Kidney (tissue), 14 donors: ENCODE measurements around the gene CHD9NB. TPM values are rescaled to one million over a fixed set of nuclear protein-coding genes. Genes with fewer than 3 reads are reported as not detected.

Source experiments
- DNase-seq, 5 donors: peaks; one replicate each; pipeline ENCODE4 v3.0.0-alpha.2; 2013 to 2020
- FAIRE-seq: peaks from 2 replicates; lab custom pipeline; 2012; peaks lifted over from hg19 to GRCh38; lab: Jason Lieb, UNC
- H3K27ac ChIP-seq, 2 donors: one replicate each; pipeline ENCODE4 v1.7.0; 2013; ENCODE audit warnings: low read depth in 2 of 2, low read length in 2 of 2, inconsistent platforms in 1 of 2
- H3K27me3 ChIP-seq: one replicate; pipeline ENCODE4 v1.7.1; 2013; ENCODE audit warnings: low read length, inconsistent platforms; ENCODE audit not compliant: control insufficient read depth, insufficient read depth
- H3K36me3 ChIP-seq, 3 donors: one replicate each; pipeline versions ENCODE4 v1.7.0 to v1.7.1; 2013; ENCODE audit warnings: low read length in 3 of 3, control low read depth in 1 of 3, inconsistent platforms in 1 of 3; ENCODE audit not compliant: insufficient read depth in 3 of 3, control insufficient read depth in 2 of 3
- H3K4me1 ChIP-seq, 3 donors: one replicate each; pipeline versions ENCODE4 v1.7.0 to v1.7.1; 2013; ENCODE audit warnings: low read length in 3 of 3, inconsistent platforms in 1 of 3, low read depth in 1 of 3; ENCODE audit not compliant: control insufficient read depth in 2 of 3, insufficient read depth in 2 of 3
- H3K4me3 ChIP-seq, 3 donors: one replicate each; pipeline versions ENCODE4 v1.7.0 to v1.8.1; 2013; ENCODE audit warnings: low read length in 3 of 3, control low read depth in 1 of 3, inconsistent platforms in 1 of 3
- H3K9ac ChIP-seq, 3 donors: one replicate each; pipeline versions ENCODE4 v1.7.0 to v1.7.1; 2013; ENCODE audit warnings: low read length in 3 of 3, control low read depth in 1 of 3, inconsistent platforms in 1 of 3
- H3K9me3 ChIP-seq, 3 donors: one replicate each; pipeline versions ENCODE4 v1.7.0 to v1.7.1; 2013; ENCODE audit warnings: low read length in 3 of 3, control low read depth in 1 of 3, inconsistent platforms in 1 of 3; ENCODE audit not compliant: control insufficient read depth in 2 of 3, insufficient read depth in 1 of 3
- CTCF ChIP-seq: IDR thresholded peaks from 3 replicates; pipeline ENCODE4 v1.5.1; 2012; ENCODE audit warnings: mild to moderate bottlenecking, moderate library complexity, borderline replicate concordance; ENCODE audit not compliant: insufficient read depth; ENCODE audit errors: extremely low read depth
- intact Hi-C: fragments of 100-400 bp; cut with DNase I; formaldehyde crosslinking; loops from one replicate; pipeline ENCODE4 v1.11.1; 2022
- polyA plus RNA-seq: library from polyadenylated mRNA; stranded (reverse); fragments of 350-450 nt; fragmentation: Illumina TruSeq; extraction: RNeasy Lipid Tissue Mini Kit (QIAGEN cat#74804); gene quantifications from one replicate; pipeline ENCODE4 v1.2.3, GENCODE V29; 2014; ENCODE audit warnings: low read depth, low replicate concordance; ENCODE audit not compliant: insufficient read depth
- total RNA-seq: library from RNA; stranded (reverse); fragmentation: NEBNext Ultra II Directional; extraction: Animal tissue kit (Norgen Biotek cat#: 25700); gene quantifications from one replicate; pipeline ENCODE4 v1.2.1, GENCODE V29; 2021
- donor health status: control.
- donor health status: control.
- donor health status: control.
- donor health status: control.
- donor health status: control.
- donor health status: DM: yes; HTN: yes; CAD: no.
- donor health status: Normal renal cell carcinoma (clear cell type).

Gene CHD9NB
- total and polyA plus RNA-seq, 2 donors from 2014 or later = 9.8 to 26.2 TPM

GRCh38 chr16:53057658-53058057 lies 5.0 kb upstream of the CHD9NB start:
- H3K4me3 ChIP-seq = no peak overlapping the region
- TF ChIP-seq CTCF = no peak
- H3K27me3 ChIP-seq = no peaks in the 10 kb centered on the region
- H3K36me3 ChIP-seq = no peaks in the 10 kb centered on the region
- intact Hi-C loops = no loop called here
- H3K9ac ChIP-seq = no peak overlapping the region
- DNase-seq (no peak), FAIRE-seq (no peak)
- peaks cover 0 to 20% (median 20%) of the 10 kb centered on the region in 3 donors for H3K4me1 ChIP-seq
- H3K27ac ChIP-seq = no peak overlapping the region
- H3K9me3 ChIP-seq = no peaks in the 10 kb centered on the region

GRCh38 chr16:53056392-53056881 lies 3.7 kb upstream of the CHD9NB start:
- peak overlapping the region in 1 of 3 donors; percentile 78 for H3K4me3 ChIP-seq
- no peak for FAIRE-seq

GRCh38 chr16:53055541-53056391 lies 3.1 kb upstream of the CHD9NB start:
- no peak for FAIRE-seq

More at GRCh38 chr16:53056392-53056881, 3.7 kb upstream of the CHD9NB start:
- TF ChIP-seq CTCF = no peak
- H3K27me3 ChIP-seq = no peaks in the 10 kb centered on the region
- intact Hi-C loops = no loop called here
- peak overlapping the region in 1 of 3 donors; percentile 86 for H3K9ac ChIP-seq
- peaks cover 0 to 17% (median 16%) of the 10 kb centered on the region in 3 donors for H3K4me1 ChIP-seq
- H3K27ac ChIP-seq = peak overlapping the region; percentile 89 to 90
- H3K9me3 ChIP-seq = no peaks in the 10 kb centered on the region
- H3K36me3 ChIP-seq = no peaks in the 10 kb centered on the region
- no peak for DNase-seq

More at GRCh38 chr16:53055541-53056391, 3.1 kb upstream of the CHD9NB start:
- peak overlapping the region; percentile 15 to 86 (median 42) for H3K9ac ChIP-seq
- no peaks in the 10 kb centered on the region for H3K36me3 ChIP-seq
- H3K4me3 ChIP-seq = peak overlapping the region; percentile 67 to 78 (median 73)
- H3K9me3 ChIP-seq = no peaks in the 10 kb centered on the region
- peak in 4 of 5 donors; percentile 48 to 83 (median 67) for DNase-seq
- TF ChIP-seq CTCF = no peak
- intact Hi-C loops = no loop called here
- H3K27ac ChIP-seq = peak overlapping the region; percentile 89 to 90
- H3K27me3 ChIP-seq = no peaks in the 10 kb centered on the region
- peaks cover 0 to 17% (median 16%) of the 10 kb centered on the region in 3 donors for H3K4me1 ChIP-seq
